Measurements from ENCODE around the gene AHCYL2. TPM values are rescaled to one million over a fixed set of nuclear protein-coding genes. Genes with fewer than 3 reads are reported as not detected.
"Not testable (repeated sequence)": the region's sequence is repeated elsewhere in the genome, so short reads cannot be mapped to it uniquely, and the experiment has no call there.

The AHCYL2 gene
- total RNA-seq, 1 donor from 2014 or later = 6.9 TPM

GRCh38 chr7:129208667-129209066, 16.2 kb upstream of the AHCYL2 start:
- DNase-seq (ENCODE audit: low read depth in 2 of 2) = no peak

DNA sequence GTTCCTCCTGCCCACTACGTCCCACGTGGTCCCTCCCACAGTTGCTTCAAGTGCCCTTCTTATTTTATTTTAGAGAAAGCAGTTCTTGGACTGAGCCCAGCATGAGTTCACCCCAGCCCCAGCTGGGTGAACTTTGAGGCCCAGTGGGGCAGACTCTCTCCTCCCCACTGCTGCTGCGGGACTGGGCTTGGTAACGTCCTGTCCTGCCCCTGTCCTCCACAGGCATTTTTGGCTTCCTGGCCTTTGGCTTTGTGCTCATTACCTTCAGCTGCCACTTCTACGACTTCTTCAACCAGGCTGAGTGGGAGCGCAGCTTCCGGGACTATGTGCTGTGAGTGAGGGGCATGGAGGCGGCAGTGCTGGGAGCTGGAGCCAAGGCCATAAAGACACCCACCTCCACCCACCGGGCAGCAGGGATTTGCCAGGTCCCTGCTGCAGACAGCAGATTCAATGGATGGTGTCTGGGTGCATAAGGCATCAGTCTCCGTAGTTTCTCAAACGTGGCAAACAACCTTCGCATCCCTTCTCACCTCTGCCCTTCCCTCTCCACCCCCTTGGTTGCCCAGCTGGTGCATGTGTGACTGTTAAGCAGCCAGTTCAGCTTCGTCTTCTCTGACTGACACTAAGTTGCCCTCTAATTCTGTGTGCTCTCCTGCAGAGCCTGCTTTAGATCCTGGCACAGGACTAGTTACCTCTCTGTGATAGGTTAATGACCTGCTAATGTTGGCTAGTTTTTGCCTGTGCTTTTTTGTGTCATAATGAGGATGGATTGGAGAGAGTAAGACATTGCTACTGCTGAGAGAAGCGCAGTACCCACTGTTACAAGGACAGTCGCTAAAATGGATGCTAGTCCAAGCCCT, 15.5 kb upstream of the AHCYL2 start:
- no peak for DNase-seq (ENCODE audit: low read depth in 2 of 2)

- peak; percentile 64 to 77 for DNase-seq (ENCODE audit: low read depth in 2 of 2)
Observed at GRCh38 chr7:129210256-129210988, 14.4 kb upstream of the AHCYL2 start.

GRCh38 chr7:129210989-129211312, 13.9 kb upstream of the AHCYL2 start:
- DNase-seq (ENCODE audit: low read depth in 2 of 2) = no peak

- no peak for DNase-seq (ENCODE audit: low read depth in 2 of 2)
Observed at GRCh38 chr7:129212126-129212525, 12.7 kb upstream of the AHCYL2 start.

DNA sequence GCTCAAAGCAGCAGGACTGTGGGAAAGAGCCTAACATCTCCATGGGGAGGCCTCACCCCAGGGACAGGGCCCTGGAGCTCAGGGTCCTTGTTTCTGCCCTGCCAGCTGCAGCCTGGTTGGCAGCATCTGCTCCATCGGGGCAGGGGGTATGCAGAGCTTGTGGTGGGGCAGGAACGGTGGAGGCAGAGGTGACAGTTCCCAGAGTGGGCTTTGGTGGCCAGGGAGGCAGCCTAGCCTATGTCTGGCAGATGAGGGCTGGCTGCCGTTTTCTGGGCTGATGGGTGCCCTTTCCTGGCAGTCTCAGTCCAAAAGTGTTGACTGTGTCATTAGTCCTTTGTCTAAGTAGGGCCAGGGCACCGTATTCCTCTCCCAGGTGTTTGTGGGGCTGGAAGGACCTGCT, 12.2 kb upstream of the AHCYL2 start:
- DNase-seq (ENCODE audit: low read depth in 2 of 2) = no peak

- peak in 1 of 2 donors; percentile 29 for DNase-seq (ENCODE audit: low read depth in 2 of 2)
Observed at GRCh38 chr7:129213828-129214227, 11.0 kb upstream of the AHCYL2 start.

DNA sequence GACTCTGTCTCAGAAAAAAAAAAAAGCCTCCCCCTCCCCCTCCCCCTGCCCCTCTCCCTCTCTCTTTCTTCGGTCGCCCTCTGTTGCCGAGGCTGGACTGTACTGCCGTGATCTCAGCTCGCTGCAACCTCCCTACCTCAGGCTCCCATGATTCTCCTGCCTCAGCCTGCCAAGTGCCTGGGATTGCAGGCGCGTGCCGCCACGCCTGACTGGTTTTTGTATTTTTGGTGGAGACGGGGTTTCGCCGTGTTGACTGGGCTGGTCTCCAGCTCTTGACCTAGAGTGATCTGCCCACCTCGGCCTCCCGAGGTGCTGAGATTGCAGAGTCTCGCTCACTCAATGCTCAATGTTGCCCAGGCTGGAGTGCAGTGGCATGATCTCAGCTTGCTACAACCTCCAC, 9.1 kb upstream of the AHCYL2 start:
- not testable (repeated sequence) for DNase-seq (ENCODE audit: low read depth in 2 of 2)

- not testable (repeated sequence) for DNase-seq (ENCODE audit: low read depth in 2 of 2)
Observed at GRCh38 chr7:129216101-129216715, 8.6 kb upstream of the AHCYL2 start.

DNA sequence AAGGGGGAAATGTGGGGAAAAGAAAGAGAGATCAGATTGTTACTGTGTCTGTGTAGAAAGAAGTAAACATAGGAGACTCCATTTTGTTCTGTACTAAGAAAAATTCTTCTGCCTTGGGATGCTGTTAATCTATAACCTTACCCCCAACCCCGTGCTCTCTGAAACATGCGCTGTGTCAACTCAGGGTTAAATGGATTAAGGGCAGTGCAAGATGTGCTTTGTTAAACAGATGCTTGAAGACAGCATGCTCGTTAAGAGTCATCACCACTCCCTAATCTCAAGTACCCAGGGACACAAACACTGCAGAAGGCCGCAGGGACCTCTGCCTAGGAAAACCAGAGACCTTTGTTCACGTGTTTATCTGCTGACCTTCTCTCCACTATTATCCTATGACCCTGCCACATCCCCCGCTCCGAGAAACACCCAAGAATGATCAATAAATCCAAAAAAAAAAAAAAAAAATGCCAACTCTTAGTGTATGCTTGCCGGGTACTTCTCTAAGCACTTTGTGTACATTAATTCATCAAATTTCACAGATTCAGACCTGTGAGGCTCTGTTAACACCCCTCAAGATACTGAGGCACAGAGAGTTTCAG, 7.9 kb upstream of the AHCYL2 start:
- DNase-seq (ENCODE audit: low read depth in 2 of 2) = not testable (repeated sequence)

DNA sequence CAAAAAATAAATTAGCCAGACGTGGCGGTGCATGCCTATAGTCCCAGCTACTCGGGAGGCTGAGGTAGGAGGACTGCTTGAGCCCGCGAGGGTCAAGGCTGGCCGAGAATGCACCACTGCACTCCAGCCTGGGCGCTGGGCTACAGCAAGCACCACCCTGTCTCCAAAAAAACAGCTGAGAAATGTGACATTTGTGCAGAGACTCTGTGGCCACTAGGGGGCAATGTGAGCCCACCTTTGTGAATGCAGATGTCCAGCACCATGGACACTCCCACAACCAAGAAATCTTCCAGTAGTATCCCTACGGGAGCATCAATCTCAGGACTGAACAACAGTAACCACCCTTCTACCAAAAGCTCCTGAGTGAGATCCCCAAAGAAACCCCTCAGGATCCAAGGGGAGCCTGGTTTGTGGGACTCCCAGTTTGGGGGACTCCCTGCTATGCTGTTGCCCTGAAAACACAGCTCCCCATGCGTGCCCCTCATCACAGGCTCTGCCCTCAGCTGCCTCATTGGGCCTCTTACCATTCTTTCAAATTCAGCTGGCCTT, 6.2 kb upstream of the AHCYL2 start:
- peak; percentile 81 to 85 for DNase-seq (ENCODE audit: low read depth in 2 of 2)

DNA sequence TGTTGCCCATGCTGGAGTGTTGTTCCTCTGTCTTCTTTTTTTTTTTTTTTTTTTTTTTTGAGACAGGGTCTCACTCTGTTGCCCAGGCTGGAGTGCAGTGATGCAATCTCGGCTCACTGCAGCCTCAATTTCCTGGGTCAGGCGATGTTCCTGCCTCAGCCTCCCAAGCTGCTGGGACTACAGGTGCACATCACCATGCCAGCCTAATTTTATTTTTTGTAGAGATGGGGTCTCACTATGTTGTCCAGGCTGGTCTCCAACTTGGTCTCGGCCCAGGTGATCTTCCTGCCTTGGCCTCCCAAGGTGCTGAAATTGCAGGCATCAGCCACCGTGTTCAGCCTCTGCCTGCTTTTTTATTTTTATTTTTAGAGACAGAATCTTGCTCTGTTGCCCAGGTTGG, 5.7 kb upstream of the AHCYL2 start:
- DNase-seq (ENCODE audit: low read depth in 2 of 2) = not testable (repeated sequence)

GRCh38 chr7:129222064-129222463, 2.8 kb upstream of the AHCYL2 start:
- DNase-seq (ENCODE audit: low read depth in 2 of 2) = peak in 1 of 2 donors; percentile 54

- peak; percentile 45 to 52 for DNase-seq (ENCODE audit: low read depth in 2 of 2)
Observed at GRCh38 chr7:129225206-129225930, 538 bp downstream of the AHCYL2 start.

GRCh38 chr7:129225931-129226572, 1.2 kb downstream of the AHCYL2 start:
- DNase-seq (ENCODE audit: low read depth in 2 of 2) = peak; percentile 9 to 45

DNA sequence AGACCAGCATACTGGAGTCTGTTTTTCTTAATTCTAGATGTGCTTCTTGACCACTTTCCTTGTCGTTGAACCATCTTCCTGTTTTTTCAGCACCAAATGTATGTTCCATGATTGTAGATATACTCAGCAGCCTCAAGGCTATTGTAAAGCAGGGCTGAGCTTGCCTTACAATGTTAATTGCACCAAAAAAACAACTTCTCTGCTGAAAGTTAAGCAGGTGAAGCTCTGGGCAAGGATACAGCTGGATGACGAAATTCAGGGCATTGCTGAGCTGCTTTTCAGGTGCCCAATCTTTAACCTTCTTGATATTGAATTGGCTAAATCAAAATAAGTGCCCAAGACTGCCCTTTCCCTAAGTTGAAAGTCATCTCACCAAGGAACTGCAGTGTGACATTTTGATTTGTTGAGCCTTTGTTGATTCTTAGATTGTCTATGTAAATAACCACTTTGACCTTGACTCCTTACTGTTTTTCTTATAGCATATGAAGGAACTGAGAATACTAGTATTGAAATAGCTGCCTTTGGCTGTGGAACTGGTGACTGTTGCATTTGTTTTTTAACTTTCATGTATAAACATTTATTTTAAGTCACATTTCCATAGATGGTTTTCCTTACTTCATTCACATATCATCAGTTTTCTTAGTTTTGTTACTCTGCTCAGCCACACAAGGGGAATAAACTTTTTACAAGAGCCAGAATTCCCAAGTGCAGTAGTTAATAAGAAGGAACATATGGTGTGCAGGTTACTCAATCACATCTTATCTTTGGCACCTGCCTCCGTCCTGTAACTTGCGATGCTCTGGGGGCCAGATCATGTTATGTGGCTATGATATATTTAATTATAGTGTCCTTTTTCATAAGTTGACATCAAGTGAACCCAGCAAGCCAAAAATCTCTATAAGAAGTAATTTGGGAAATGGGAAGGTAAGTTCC, 3.1 kb downstream of the AHCYL2 start:
- no peak for DNase-seq (ENCODE audit: low read depth in 2 of 2)

DNA sequence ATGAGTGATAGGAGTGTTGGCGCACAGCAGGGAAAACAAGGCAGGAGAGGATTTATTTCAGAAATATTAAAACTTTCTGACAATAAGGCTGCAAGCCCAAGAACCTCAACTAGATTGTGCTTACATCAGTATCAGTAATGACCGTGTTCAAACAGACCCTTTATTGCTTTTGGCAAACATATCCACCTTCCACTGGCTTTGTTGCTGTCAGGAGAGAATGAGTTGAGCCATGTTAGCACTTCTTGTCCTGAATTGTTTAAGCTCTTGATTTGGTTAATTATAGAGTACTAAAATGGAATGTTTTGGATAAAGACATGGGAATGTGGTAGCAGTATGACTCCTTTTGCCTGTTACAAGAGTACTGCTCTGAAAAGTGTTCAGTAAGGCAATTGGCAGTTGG, 3.8 kb downstream of the AHCYL2 start:
- no peak for DNase-seq (ENCODE audit: low read depth in 2 of 2)

GRCh38 chr7:129231666-129232065, 6.8 kb downstream of the AHCYL2 start:
- DNase-seq (ENCODE audit: low read depth in 2 of 2) = no peak

DNA sequence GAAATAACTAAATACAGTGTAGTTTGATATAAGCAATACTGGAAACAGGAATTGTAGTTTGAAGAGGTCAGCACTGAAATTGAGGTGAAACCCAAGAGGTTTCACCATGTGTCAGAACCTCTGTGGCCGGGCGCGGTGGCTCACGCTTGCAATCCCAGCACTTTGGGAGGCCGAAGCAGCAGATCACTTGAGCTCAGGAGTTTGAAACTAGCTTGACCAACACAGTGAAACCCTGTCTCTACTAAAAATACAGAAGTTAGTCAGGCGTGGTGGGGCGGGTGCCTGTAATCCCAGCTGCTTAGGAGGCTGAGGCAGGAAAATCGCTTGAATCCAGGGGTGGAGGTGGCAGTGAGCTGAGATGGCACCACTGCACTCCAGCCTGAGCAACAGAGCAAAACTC, 13.7 kb downstream of the AHCYL2 start:
- no peak for DNase-seq (ENCODE audit: low read depth in 2 of 2)
